Pancreas (tissue), 10 donors: ENCODE measurements around the gene ADCYAP1R1. TPM values are rescaled to one million over a fixed set of nuclear protein-coding genes. Genes with fewer than 3 reads are reported as not detected.
A peak's percentile ranks its signal among the peaks of the same experiment; 100 is the strongest.

ENCODE experiments used
- ATAC-seq, 4 donors: fragments of 200-7000 bp; cut with Tn5 transposase; one replicate each; pipeline versions ENCODE4 v1.8.0 to v1.9.1; 2020; ENCODE audit warnings: mild to moderate bottlenecking in 4 of 4, moderate library complexity in 4 of 4
- DNase-seq, 6 donors: peaks; one replicate each; pipeline ENCODE4 v3.0.0-alpha.2; 2020
- FAIRE-seq: peaks from 2 replicates; lab custom pipeline; 2012; peaks lifted over from hg19 to GRCh38; lab: Jason Lieb, UNC
- H3K27ac ChIP-seq, 4 donors: fragments of 200-600 bp; sonication (generic); 1 replicate in 3 of 4; 2 replicates in 1 of 4; pipeline versions ENCODE4 v1.5.0 to v1.8.0; 2020
- H3K27me3 ChIP-seq, 4 donors: fragments of 200-600 bp; one replicate each; pipeline ENCODE4 v1.8.0; 2021
- H3K36me3 ChIP-seq, 3 donors: fragments of 200-600 bp; sonication (generic) in 1 of 3; one replicate each; pipeline versions ENCODE4 v1.5.0 to v1.8.0; 2020 to 2021
- H3K4me1 ChIP-seq, 3 donors: fragments of 200-600 bp; one replicate each; pipeline ENCODE4 v1.8.0; 2021
- H3K4me3 ChIP-seq, 4 donors: fragments of 200-600 bp; sonication (generic) in 2 of 4; one replicate each; pipeline versions ENCODE4 v1.5.0 to v1.8.0; 2020 to 2021
- H3K9me3 ChIP-seq, 4 donors: fragments of 200-600 bp; one replicate each; pipeline ENCODE4 v1.8.0; 2021
- CTCF ChIP-seq, 4 donors: fragments of 200-600 bp; sonication (generic) in 3 of 4; IDR thresholded peaks; one replicate each; pipeline versions ENCODE4 v1.5.0 to v1.8.0; 2021; ENCODE audit warnings: antibody characterized with exemption in 4 of 4
- WGBS, 2 donors: extraction: QIAGEN DNeasy Blood & Tissue Kit; methylation state at CpG; one replicate each; pipeline ENCODE4 v1.1.7; 2013; 5-methylcytosine and 5-hydroxymethylcytosine counted together
- intact Hi-C, 3 donors: fragments of 100-400 bp; cut with DNase I; formaldehyde crosslinking; loops; one replicate each; pipeline versions ENCODE4 v1.11.1 to v1.14.2; 2022
- polyA plus RNA-seq, 2 donors: library from polyadenylated mRNA; stranded (reverse); fragments of 200-250 nt; gene quantifications; one replicate each; pipeline ENCODE4 v1.2.3, GENCODE V29; 2013
- total RNA-seq, 6 donors: library from RNA; stranded (reverse); fragmentation: NEBNext Ultra II Directional in 4 of 6; extraction: Animal tissue kit (Norgen Biotek cat#: 25700) in 4 of 6; gene quantifications; one replicate each; pipeline versions ENCODE4 v1.2.1 to v1.2.4, GENCODE V29; 2021 to 2023
- donor health status: healthy with polysubstance abuse.
- donor health status: DM: no; HTN: no; CAD: no; lungs with moderate emphysema.
- donor health status: DM: no; HTN: no; CAD: no.
- donor health status: control.
- donor health status: control.
- donor health status: Bipolar disorder and iron deficiency.
- donor health status: DM: yes; HTN: yes; CAD: no.
- donor health status: DM: no; HTN: no; CAD: no.
- donor health status: DM: no; HTN: no; CAD: no.
- donor health status: DM: yes; HTN: yes; CAD: no.

Gene ADCYAP1R1
- total and polyA plus RNA-seq, 8 donors, result 0.27 to 2.7 (median 0.55) TPM

GRCh38 chr7:31108097-31108657 is 56.1 kb downstream of the ADCYAP1R1 start:
- intact Hi-C loops, result no loop called here
- no peaks in the 10 kb centered on the region for H3K4me1 ChIP-seq
- no peak for DNase-seq
- no peaks in the 10 kb centered on the region for H3K36me3 ChIP-seq
- ATAC-seq, result no peak
- WGBS, 2 donors, result 53 to 60% methylated on average over 1 of the region's 1 CpG
- no peak overlapping the region for H3K27ac ChIP-seq
- H3K27me3 ChIP-seq, result no peaks in the 10 kb centered on the region
- TF ChIP-seq CTCF (IDR thresholded peaks at IDR 0.05), result no peak
- H3K4me3 ChIP-seq, result no peak overlapping the region
- FAIRE-seq, result no peak
- H3K9me3 ChIP-seq, result no peaks in the 10 kb centered on the region

- 77 to 79% methylated on average over 3 of the region's 3 CpGs for WGBS, 2 donors
- Histone ChIP-seq H3K27ac (no peak overlapping the region), H3K4me1 (no peaks in the 10 kb centered on the region), H3K36me3 (no peaks in the 10 kb centered on the region), H3K9me3 (no peaks in the 10 kb centered on the region), H3K4me3 (no peak overlapping the region), H3K27me3 (no peaks in the 10 kb centered on the region)
- no peak for TF ChIP-seq CTCF (IDR thresholded peaks at IDR 0.05)
- ATAC-seq (no peak), DNase-seq (no peak), FAIRE-seq (no peak)
- intact Hi-C loops, result no loop called here
Observed at GRCh38 chr7:31109751-31110150, 57.6 kb downstream of the ADCYAP1R1 start.

GRCh38 chr7:31110331-31111108 is 58.4 kb downstream of the ADCYAP1R1 start:
- no peaks in the 10 kb centered on the region for H3K27me3 ChIP-seq
- no peaks in the 10 kb centered on the region for H3K4me1 ChIP-seq
- 76 to 84% methylated on average over 7 of the region's 7 CpGs for WGBS, 2 donors
- no peak for FAIRE-seq
- intact Hi-C loops, result no loop called here
- DNase-seq, result peak in 1 of 6 donors; percentile 5
- TF ChIP-seq CTCF (IDR thresholded peaks at IDR 0.05), result no peak
- ATAC-seq, result no peak
- H3K36me3 ChIP-seq, result no peaks in the 10 kb centered on the region
- H3K4me3 ChIP-seq, result no peak overlapping the region
- H3K27ac ChIP-seq, result no peak overlapping the region
- no peaks in the 10 kb centered on the region for H3K9me3 ChIP-seq

- H3K36me3 ChIP-seq, result no peaks in the 10 kb centered on the region
- no peak overlapping the region for H3K4me3 ChIP-seq
- no peaks in the 10 kb centered on the region for H3K27me3 ChIP-seq
- intact Hi-C loops, result no loop called here
- DNase-seq (peak in 1 of 6 donors; percentile 2), ATAC-seq (no peak), FAIRE-seq (no peak)
- H3K9me3 ChIP-seq, result no peaks in the 10 kb centered on the region
- no peaks in the 10 kb centered on the region for H3K4me1 ChIP-seq
- H3K27ac ChIP-seq, result no peak overlapping the region
- no peak for TF ChIP-seq CTCF (IDR thresholded peaks at IDR 0.05)
Observed at GRCh38 chr7:31111109-31111451, 59.0 kb downstream of the ADCYAP1R1 start.

GRCh38 chr7:31113660-31114059 is 61.6 kb downstream of the ADCYAP1R1 start:
- WGBS, 2 donors, result 6 to 9% methylated on average over 1 of the region's 1 CpG
- ATAC-seq (no peak), FAIRE-seq (no peak), DNase-seq (no peak)
- TF ChIP-seq CTCF (IDR thresholded peaks at IDR 0.05), result no peak
- intact Hi-C loops, result no loop called here
- Histone ChIP-seq H3K27ac (no peak overlapping the region), H3K9me3 (no peaks in the 10 kb centered on the region), H3K36me3 (no peaks in the 10 kb centered on the region), H3K4me1 (no peaks in the 10 kb centered on the region), H3K27me3 (no peaks in the 10 kb centered on the region), H3K4me3 (no peak overlapping the region)
